ENCODE data around the gene CDK12.
"Not testable (repeated sequence)": the region's sequence is repeated elsewhere in the genome, so short reads cannot be mapped to it uniquely, and the experiment has no call there.

The CDK12 gene

GRCh38 chr17:39543176-39543575 lies 81.9 kb downstream of the CDK12 start:
- in situ Hi-C loops (cut with MboI; ENCODE audit: low pct_unique_long_range_greater_than_20kb, low sequenced_read_pairs): no loop called here
- DNase-seq: no peak

GRCh38 chr17:39543664-39544063 lies 82.4 kb downstream of the CDK12 start:
- no peak for DNase-seq
- in situ Hi-C loops (cut with MboI; ENCODE audit: low pct_unique_long_range_greater_than_20kb, low sequenced_read_pairs): no loop called here

DNA sequence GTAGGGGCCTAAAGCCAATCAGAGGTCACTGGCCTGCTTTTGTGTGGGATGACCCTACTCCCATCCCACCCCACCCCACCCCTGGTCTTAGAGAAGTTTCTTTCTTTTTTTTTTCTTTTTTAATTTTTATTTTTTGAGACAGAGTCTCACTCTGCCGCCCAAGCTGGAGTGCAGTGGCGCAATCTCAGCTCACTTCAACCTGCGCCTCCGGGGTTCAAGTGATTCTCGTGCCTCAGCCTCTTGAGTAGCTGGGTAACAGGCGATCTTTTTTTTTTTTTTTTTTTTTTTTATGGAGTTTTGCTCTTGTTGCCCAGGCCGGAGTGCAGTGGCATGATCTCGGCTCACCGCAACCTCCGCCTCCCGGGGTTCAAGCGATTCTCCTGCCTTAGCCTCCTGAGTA lies 83.1 kb downstream of the CDK12 start:
- DNase-seq; in situ Hi-C loops (cut with MboI; ENCODE audit: low pct_unique_long_range_greater_than_20kb, low sequenced_read_pairs): not testable (repeated sequence)

GRCh38 chr17:39547713-39548478 lies 86.6 kb downstream of the CDK12 start:
- in situ Hi-C loops (cut with MboI; ENCODE audit: low pct_unique_long_range_greater_than_20kb, low sequenced_read_pairs): no loop called here
- DNase-seq: peak; percentile 80

DNA sequence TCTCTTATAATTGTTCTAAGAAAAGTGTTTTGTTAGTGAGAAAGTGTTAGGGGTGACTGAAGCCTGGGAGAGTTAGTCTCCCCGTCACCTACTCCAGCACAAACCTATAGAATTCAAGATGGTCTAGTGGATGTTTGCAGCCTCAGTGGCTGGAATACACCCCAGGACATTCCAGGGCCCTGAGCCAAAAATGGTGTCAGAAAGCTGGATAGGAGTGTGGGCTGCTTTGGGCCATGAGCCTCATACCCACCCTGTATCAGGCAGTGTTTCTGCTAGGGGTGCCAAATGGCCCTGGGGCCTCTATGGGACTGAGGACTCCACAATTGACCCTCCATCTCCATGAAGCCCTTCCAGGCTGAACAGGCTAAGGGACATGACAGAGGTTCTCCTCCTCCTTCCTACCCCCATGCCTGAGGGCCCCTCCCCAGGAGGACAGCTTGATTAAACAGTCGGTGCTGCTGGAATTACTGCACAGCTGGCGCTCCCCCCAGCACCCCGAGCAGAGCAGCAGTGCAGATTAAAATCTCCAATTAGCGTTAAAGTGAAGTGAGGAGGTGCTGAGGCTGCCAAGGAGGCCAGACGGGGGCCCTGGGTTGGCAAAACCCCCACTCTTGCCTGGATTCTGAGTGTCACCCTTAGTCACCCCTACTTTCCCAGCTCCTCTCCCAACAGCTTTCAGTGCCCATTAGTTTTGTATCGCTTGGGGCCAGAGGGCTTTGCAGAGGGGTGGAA lies 87.4 kb downstream of the CDK12 start:
- in situ Hi-C loops (cut with MboI; ENCODE audit: low pct_unique_long_range_greater_than_20kb, low sequenced_read_pairs): no loop called here
- no peak for DNase-seq

DNA sequence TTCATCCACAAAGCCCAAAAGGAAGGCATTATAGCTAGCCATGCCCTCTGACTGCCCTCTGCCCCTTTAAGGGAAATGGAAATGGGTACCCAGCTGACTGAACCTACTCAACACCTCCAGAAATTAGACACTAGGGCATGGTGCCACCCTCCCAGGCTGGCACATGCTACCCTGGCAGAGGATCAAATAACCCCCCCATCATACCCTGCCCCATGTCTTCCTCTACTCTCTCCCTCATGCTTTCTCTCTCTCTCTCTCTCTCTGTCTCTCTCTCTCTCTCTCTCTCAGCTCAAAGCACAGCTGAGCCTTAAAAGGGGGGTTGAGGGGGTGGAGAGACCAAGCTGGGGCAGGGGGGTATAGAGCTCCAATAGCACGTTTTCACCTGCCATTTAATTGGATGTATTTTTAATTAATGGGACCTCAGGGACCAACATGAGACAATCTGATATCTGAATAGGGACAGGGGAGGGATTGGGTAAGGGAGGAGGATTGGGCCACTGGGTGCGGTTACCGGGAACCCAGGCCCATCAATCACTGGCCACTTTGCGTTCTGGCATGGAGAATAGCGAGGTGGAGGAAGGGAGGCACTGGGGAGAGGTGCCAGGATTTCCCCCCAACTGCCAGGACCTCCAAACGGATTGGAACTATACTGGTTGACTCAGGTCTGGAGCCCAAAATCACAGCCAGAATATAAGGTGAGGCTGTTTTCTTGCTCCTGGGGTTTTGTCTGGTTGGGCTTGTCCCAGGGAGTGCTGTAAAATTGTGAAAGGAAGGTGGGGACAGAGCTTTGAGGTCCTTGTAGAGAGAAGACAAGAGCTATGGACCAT lies 88.7 kb downstream of the CDK12 start:
- in situ Hi-C loops (cut with MboI; ENCODE audit: low pct_unique_long_range_greater_than_20kb, low sequenced_read_pairs): loop anchor here (25.0 kb wide), 1 partner anchor 112 kb away; the partner anchor contains the start of genes PNMT and TCAP
- no peak for DNase-seq

- in situ Hi-C loops (cut with MboI; ENCODE audit: low pct_unique_long_range_greater_than_20kb, low sequenced_read_pairs): loop anchor here (25.0 kb wide), 1 partner anchor 110 kb away; the partner anchor contains the start of genes PNMT and TCAP
- DNase-seq: no peak
Measured at GRCh38 chr17:39551879-39552278, 90.6 kb downstream of the CDK12 start.

GRCh38 chr17:39553341-39553945 lies 92.2 kb downstream of the CDK12 start:
- in situ Hi-C loops (cut with MboI; ENCODE audit: low pct_unique_long_range_greater_than_20kb, low sequenced_read_pairs): loop anchor here (25.0 kb wide), 1 partner anchor 109 kb away; the partner anchor contains the start of genes PNMT and TCAP
- no peak for DNase-seq

DNA sequence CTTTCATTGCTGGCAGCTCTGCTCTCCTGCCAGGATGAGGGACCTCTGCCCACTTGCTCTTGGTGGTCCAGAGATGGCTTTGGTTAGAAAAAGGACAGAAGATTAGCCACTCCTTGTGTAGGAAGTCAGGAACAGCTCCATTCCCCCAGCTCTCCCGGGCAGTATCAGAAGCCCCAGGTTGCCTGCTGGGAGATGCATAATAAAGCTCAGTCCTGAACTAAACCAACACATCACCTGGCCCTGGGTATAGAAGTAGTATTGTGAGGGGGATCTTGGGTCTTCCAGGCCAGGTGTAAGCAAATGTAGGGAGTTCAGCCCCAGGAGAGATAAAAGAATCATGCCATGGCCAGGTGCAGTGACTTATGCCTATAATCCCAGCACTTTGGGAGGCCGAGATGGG lies 94.1 kb downstream of the CDK12 start:
- in situ Hi-C loops (cut with MboI; ENCODE audit: low pct_unique_long_range_greater_than_20kb, low sequenced_read_pairs): loop anchor here (25.0 kb wide), 1 partner anchor 107 kb away; the partner anchor contains the start of genes PNMT and TCAP
- DNase-seq: no peak

- no peak for DNase-seq
- in situ Hi-C loops (cut with MboI; ENCODE audit: low pct_unique_long_range_greater_than_20kb, low sequenced_read_pairs): loop anchor here (25.0 kb wide), 1 partner anchor 106 kb away; the partner anchor contains the start of genes PNMT and TCAP
Measured at GRCh38 chr17:39556423-39556822, 95.1 kb downstream of the CDK12 start.

DNA sequence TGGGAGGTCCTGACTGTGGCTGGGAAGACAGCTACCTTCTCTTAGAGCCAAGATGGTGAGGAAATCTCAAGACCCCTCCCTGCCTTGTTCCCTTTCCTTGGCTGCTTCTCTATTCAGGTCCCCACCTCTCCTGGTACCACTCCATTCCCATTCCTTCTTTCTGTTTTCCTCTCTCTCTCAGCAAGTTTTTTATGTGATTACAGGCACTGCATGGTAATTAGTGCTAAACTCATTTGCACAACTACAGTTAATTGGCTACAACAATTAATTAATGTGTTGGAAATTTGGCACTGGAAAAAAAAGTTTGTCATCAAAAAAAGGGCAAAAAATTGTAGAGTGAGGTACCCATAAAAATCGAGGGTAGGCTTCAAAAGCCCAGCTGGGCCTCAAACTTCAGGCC lies 101.1 kb downstream of the CDK12 start:
- in situ Hi-C loops (cut with MboI; ENCODE audit: low pct_unique_long_range_greater_than_20kb, low sequenced_read_pairs): loop anchor here (25.0 kb wide), 1 partner anchor 100 kb away; the partner anchor contains the start of genes PNMT and TCAP
- DNase-seq: no peak

- in situ Hi-C loops (cut with MboI; ENCODE audit: low pct_unique_long_range_greater_than_20kb, low sequenced_read_pairs): loop anchor here (25.0 kb wide), 1 partner anchor 99 kb away; the partner anchor contains the start of genes PNMT and TCAP
Measured at GRCh38 chr17:39562976-39563375, 101.7 kb downstream of the CDK12 start.

DNA sequence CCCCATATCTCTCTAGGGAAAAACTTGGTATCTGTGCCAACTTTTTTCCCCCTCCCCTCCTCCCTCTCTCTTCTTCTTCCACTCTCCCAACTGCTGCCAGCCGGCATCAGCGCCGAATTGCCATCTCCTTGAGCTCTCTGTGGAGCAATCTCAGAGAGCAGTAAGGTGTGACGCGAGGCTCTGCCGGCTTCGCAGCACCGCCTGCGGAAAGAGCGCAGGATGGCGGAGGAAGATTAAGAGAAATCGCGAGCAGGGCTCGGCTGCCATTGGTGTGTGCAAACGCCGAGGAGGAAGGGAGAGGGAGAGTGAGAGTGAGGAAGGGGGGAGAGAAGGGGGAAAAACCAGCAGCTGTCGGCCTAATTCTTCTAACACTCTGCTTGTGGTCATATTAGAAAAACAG lies 102.2 kb downstream of the CDK12 start:
- in situ Hi-C loops (cut with MboI; ENCODE audit: low pct_unique_long_range_greater_than_20kb, low sequenced_read_pairs): loop anchor here (25.0 kb wide), 1 partner anchor 99 kb away; the partner anchor contains the start of genes PNMT and TCAP

More at GRCh38 chr17:39562976-39563375, 101.7 kb downstream of the CDK12 start:
- no peak for DNase-seq

DNA sequence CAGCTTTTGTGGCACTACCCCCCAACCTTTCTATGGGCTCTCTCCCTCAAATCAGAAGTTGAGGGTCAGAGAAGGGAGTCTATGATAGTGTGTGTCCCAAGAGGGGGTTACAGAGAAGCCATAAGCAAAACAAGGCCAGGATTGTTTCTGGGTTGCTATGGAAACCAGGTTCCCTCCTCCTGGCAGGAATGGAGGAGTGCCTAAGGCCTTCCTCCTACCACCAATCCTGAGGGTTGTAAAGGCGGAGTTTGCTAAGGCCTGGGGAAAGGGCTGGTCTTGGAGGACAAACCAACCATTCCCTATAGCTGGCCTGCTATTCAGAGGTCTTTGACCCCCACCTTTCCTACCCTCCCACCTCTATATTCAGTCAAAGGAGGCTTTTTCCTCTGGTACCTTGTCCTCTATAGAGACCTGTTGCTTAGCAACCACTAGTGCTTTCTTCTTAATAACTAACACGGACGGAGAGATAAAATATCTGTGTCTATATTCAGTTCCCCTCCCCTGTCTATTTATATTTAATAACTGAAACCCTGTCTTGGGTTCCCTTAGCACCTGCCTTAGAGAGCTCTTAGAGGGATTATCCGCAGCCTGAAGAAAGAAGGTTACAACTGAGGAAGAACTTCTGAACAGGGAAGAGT lies 103.0 kb downstream of the CDK12 start:
- DNase-seq: no peak
- in situ Hi-C loops (cut with MboI; ENCODE audit: low pct_unique_long_range_greater_than_20kb, low sequenced_read_pairs): loop anchor here (25.0 kb wide), 1 partner anchor 98 kb away; the partner anchor contains the start of genes PNMT and TCAP

More for the DNA sequence above, 102.2 kb downstream of the CDK12 start:
- no peak for DNase-seq

GRCh38 chr17:39566094-39566850 lies 105.0 kb downstream of the CDK12 start:
- no peak for DNase-seq
- in situ Hi-C loops (cut with MboI; ENCODE audit: low pct_unique_long_range_greater_than_20kb, low sequenced_read_pairs): loop anchor here (25.0 kb wide), 1 partner anchor 96 kb away; the partner anchor contains the start of genes PNMT and TCAP

DNA sequence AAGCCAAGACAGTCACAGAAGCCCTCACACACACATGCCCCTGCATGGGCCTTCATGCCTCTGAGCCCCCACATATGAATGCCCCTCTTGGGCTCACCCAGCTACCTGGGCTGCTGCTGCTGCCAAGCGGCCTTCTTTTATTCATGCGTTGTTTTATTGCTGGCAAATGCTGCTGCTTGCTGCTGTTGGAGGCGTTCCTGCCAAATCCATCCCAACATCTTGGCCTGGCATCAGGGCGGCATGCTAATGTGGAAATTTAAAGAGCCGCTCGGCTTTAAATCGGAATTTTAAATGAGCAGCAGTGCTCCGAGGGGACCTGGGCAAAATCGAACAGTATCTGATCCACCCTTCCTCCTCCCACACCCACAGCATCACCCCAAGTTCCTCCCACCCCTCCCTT lies 107.4 kb downstream of the CDK12 start:
- no peak for DNase-seq

GRCh38 chr17:39569126-39569525 lies 107.8 kb downstream of the CDK12 start:
- in situ Hi-C loops (cut with MboI; ENCODE audit: low pct_unique_long_range_greater_than_20kb, low sequenced_read_pairs): loop anchor here (25.0 kb wide), 1 partner anchor 93 kb away; the partner anchor contains the start of genes PNMT and TCAP
- no peak for DNase-seq

More for the DNA sequence above, 107.4 kb downstream of the CDK12 start:
- in situ Hi-C loops (cut with MboI; ENCODE audit: low pct_unique_long_range_greater_than_20kb, low sequenced_read_pairs): loop anchor here (25.0 kb wide), 1 partner anchor 94 kb away; the partner anchor contains the start of genes PNMT and TCAP
